Measurements from ENCODE around the gene ARHGAP1.
A peak's percentile ranks its signal among the peaks of the same experiment; 100 is the strongest.
"Not testable (repeated sequence)": the region's sequence is repeated elsewhere in the genome, so short reads cannot be mapped to it uniquely, and the experiment has no call there.

ARHGAP1 gene

DNA sequence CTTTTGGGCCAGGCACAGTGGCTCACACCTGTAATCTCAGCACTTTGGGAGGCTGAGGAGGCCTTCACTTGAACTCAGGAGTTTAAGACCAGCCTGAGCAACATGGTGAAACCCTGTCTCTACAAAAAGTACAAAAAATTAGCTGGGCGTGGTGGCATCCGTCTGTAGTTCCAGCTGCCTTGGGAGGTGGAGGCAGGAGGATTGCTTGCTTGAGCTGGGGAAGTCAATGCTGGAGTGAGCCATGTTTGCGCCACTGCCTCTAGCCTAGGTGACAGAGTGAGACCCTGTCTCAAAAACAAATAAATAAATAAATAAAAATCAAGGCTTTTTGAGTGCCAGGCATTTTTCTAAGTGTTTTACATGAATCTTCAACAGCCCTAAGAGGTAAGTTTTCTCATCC, 29.9 kb downstream of the ARHGAP1 start:
- DNase-seq: not testable (repeated sequence)

- DNase-seq: peak; percentile 8
Observed at GRCh38 chr11:46669711-46670139, 30.7 kb downstream of the ARHGAP1 start.

DNA sequence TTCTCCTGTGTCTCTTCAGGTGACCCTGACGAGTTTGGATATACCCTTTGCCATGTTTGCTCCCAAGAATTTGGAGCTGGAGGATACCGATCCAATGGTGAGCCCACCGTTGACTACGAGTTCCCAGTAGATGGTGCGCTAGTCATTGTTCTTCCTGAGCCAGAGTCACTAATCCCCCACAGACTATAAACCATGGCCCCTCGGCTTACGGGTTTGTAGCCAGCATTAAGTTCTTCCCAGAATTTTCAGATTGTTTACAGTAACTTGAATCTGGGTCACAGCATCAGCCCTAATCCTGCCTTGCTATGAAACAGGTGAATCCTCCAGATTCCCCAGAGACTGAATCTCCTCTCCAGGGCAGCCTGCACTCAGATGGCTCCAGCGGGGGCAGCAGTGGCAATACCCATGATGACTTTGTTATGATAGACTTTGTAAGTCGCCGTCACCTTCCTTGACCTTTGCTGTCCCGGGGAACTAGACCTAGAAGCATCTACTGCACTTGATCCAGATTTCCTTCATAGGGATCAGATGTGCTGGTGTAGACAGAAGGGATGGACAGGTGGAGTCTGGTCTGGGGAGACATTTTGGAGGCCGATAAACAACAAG, 31.8 kb downstream of the ARHGAP1 start:
- no peak for DNase-seq

DNA sequence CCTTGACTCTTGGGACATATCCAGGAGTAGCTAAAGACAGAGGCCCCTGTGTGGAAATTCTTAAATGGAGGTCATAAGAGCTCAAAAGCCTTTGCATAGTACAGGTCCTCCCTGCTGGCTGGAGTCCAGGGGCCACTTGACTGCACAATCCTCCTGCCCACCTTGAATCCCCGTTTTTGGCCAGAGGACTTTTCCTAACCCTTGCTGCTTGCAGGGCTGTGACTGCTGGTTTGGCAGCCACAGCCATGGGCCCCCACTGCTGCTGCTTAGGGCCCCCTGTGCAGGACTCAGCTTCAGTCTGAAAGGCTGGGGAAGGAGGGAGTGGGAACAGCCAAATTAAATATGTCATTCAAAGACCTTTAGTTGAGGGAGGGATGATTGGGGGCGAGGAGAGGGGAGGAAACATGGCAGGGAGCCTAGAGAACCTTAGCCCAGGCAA, 33.4 kb downstream of the ARHGAP1 start:
- DNase-seq: no peak

GRCh38 chr11:46666516-46666915, 33.9 kb downstream of the ARHGAP1 start:
- no peak for DNase-seq

DNA sequence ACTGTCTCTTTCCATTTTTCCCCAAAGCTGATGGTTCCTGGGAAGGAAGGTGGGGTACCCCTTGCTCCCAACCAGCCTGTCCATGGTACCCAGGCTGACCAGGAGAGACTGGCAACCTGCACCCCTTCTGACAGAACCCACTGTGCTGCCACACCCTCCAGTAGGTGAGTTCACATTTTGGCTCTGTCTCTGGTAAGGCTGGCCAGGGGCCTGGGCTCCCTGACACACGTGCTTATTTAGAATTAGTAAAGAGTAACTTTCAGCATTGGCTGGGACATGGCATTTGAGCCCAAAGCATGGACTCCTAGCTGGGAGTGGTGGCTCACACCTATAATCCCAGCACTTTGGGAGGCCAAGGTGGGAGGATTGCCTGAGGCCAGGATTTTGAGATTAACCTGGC, 35.1 kb downstream of the ARHGAP1 start:
- DNase-seq: no peak

DNA sequence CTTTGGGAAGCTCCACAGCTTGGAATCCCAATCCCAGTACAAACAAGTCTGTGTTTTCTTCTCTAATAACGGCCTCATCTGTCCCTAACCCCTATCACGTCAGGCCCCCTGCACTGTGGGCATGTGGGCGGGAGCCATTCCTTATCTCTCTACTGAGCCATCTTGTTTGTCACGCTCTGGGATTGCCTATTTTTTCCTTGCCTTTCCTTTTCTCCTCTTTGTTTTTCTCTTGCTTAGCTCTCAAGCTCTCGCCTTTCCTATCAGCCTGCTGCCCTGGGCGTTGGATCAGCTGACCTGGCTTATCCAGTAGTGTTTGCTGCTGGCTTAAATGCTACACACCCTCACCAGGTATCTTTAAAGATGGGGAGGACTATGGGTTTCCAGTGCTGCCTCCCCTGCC, 35.8 kb downstream of the ARHGAP1 start:
- no peak for DNase-seq

DNA sequence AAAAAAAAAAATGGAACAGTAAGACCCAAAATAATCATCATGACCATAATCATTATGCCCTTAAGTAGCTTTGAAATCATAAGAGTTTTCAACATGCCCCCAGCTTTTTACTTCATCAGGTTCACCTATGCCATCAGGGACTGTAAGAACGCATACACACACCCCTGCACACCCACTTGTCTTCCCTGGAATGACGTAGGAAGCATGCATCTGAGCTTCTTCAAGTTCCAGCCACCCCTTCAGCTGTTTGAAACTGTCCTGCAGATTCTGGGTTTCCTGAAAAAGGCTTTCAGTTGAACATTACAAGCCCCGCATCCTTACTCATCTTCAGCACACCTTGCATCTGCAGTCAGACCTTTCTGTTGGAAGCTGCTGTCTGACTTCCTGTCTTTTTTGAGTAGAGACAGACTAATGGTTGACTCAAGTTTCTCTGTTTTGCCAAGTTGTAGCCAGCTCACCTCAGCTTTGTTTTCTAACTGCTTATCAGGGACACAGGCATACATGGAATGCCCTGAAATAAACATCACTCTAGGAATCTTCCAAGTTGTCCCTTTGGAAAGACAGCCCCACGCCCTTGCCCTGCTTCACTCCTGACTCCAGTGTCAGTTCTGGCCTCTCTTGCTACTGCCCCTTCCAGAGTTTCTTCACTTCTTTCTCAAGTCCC, 37.0 kb downstream of the ARHGAP1 start:
- DNase-seq: no peak

DNA sequence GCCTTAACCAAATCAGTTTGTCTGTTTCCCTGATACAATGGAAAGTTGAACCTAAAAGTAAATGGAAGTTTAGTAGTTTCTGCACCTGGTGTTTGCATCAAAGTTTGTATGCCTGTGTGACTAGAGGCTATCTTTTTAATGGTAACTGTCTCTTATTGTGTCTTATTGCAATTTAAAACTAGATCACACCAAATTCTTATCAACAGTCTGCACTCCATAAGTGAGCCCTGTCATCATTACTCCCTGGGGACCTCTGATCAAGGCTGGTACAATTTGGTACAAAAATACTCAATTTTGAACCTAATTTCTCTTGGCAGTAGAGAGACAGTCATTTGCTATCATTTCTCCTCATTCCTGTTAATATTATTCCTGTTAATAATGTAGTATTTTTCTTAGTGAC, 38.1 kb downstream of the ARHGAP1 start:
- no peak for DNase-seq

GRCh38 chr11:46661836-46662235, 38.6 kb downstream of the ARHGAP1 start:
- DNase-seq: no peak

DNA sequence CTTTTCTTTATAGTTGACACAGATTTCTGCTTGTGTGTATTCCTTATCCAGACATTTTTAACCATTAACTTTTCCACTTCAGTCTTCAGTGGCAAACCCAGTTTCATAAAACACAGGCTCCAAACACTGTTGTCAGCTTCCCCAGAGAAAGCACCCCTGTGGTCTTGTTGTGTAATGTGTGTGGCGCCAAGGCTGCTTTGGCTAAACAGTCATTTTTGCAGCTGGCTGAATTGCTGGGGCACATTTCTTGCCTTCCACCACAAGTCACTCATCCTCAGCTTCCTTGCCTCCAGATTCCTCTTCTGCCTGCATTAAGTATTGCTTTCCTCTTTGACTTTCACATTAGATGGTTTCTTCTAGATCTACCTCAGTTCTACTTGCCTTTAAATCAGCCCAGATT, 40.5 kb downstream of the ARHGAP1 start:
- no peak for DNase-seq

- no peak for DNase-seq
Observed at GRCh38 chr11:46658259-46658658, 42.2 kb downstream of the ARHGAP1 start.

- DNase-seq: no peak
Observed at GRCh38 chr11:46657186-46657585, 43.2 kb downstream of the ARHGAP1 start.

DNA sequence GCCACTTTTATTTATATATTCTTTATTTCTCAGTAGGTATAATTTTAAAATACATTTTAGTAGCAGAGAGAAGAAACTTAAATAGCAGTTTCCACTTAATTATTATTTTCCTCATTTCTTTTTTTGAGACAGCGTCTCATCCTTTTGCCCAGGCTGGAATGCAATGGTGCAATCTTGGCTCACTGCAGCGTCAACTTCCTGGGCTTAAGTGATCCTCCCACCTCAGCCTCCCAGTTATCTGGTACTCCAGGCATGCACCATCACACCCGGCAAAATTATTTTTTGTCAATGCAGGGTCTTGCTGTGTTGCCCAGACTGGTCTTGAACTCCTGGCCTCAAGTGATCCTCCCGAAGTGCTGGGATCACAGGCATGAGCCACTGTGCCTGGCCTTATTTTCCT, 44.8 kb downstream of the ARHGAP1 start:
- DNase-seq: no peak

DNA sequence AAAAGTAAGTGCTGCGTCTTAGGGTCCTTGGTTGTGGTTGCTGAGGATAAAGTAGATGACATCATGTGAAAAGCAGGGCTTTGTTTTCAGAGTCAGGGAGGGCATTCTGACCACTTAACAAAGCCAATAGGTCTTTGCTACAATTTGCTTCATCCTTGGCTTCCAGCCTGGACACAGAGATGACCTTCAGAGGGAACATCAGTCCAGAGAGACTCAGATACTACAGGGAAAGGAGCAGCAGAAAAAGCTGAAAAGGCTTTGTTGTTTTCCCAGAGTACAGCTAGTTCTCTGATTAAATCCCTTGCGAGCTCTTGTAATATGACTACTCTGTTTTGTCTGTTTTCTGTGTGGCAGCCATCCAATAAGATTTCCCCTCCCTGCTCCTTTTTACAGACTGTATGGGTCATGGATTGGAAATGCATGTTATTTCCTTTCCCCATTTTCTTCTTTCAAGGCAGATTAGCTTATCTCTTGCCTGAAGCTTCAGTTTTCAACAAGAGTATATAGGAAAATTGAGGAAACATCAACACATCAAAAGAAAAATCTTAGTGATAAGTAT, 51.2 kb downstream of the ARHGAP1 start:
- DNase-seq: no peak

GRCh38 chr11:46643986-46644385, 56.4 kb downstream of the ARHGAP1 start:
- no peak for DNase-seq

DNA sequence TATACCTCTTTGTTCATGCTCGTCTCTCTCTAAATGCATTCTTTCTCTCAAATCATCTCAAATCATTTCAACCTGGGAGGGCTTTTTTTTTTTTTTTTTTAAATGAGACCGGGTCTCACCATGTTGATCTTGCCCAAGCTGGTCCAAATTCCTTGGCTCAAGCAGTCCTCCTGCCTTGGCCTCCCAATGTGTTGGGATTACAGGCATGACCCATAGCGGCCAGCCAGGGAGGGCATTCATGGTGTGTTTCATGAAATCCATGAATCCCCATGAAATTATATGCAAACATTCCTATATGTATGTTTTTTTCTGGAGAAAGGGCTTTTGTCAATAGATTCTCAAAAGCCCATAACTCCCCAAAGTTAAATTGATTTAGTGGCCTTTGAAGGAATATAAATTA, 56.9 kb downstream of the ARHGAP1 start:
- DNase-seq: no peak

DNA sequence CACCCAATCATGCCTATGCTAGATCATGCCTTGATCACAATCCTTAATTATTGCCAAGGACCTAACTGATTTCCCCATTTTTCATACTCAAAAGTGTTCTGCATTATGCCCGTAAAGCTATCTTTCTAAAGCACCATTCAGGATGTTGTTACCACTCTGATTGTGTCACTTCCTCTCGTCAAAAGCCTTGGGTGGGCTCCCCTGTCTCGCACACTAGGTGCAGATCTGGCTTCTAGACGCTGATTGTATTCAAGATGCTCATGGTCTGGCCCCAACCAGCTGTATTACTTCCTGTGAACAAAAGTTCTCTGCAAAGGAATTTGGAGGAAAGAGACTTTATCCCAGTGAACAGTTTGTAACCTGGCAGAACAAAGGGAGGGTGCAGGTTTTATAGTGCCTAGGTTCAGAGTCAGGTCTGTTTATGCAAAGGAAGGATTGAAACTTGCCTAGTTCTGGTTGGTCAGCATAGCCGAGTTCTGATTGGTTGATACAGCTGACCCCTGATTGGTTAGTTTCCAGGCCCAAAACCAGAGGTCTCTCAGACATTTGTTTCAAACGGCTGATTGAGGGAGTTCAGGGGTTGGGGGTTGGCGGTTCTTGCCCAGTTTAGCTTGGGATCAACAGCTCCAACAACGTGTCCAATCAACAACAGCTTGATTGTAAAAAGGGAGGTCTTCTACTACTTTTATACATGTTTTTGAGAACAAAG, 57.6 kb downstream of the ARHGAP1 start:
- no peak for DNase-seq

DNA sequence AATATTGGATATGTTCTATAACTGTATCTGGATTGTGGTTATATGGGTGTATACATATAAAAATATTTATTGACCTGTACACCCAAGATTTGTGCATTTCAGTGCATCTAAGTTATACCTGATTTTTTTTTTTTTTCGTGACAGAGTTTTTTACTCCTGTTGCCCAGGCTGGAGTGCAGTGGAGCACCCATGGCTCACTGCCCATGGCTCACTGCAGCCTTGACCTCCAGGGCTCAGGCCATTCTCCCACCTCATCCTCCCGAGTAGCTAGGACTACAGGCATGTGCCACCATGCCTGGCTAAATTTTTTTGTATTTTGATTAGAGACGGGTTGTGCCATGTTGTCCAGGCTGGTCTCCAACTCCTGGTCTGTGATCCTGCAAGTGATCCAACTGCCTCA, 58.8 kb downstream of the ARHGAP1 start:
- DNase-seq: no peak

GRCh38 chr11:46640036-46640788, 60.2 kb downstream of the ARHGAP1 start:
- no peak for DNase-seq

DNA sequence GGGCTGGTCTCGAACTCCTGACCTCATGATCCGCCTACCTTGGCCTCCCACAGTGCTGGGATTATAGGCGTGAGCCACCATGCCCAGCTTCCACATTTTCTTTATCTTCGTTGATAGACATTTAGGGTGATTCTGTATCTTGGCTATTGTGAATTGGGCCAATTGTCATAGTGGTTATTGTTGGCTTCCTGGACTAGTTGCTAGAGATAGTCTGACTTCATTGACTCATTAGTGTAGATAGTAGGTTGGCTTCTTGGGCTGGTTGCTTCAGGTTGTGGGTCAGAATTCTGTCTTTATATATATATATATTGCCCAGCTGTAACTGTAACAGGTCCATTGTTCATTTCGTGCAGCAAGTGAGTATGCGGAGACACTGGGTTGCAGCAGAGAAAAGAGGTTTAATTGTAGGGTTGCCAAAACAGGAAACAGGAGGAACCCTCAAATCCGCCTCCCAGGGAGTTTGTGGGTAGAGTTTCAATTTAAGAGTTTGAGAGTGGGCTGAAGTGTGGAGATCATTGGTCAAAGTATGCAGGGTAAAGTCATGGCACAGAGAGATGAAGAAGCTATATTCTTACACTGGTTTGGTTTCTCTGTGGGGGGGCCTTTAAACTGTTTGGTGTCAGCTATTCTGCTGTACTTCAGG, 61.1 kb downstream of the ARHGAP1 start:
- no peak for DNase-seq

GRCh38 chr11:46637546-46637945, 62.9 kb downstream of the ARHGAP1 start:
- DNase-seq: no peak
